K562 (cell line): ENCODE measurements around the gene FUT4. TPM values are rescaled to one million over a fixed set of nuclear protein-coding genes. Genes with fewer than 3 reads are reported as not detected.

Experiments
- E2F3 ChIP-seq: fragments of 250-450 bp; sonication (Bioruptor Pico); IDR thresholded peaks from 2 replicates; pipeline ENCODE4 v1.4.0; 2020; ENCODE audit warnings: mild to moderate bottlenecking
- GABPA ChIP-seq: fragments of 200-800 bp; sonication (Bioruptor generic); conservative IDR thresholded peaks from 2 replicates; pipeline ENCODE4 v1.6.1; 2016; ENCODE audit warnings: low read depth, missing genetic modification characterization, missing compliant biosample characterization
- ILF3 ChIP-seq: fragments of 450-650 bp; IDR thresholded peaks from 2 replicates; pipeline ENCODE4 v1.6.1; 2018; ENCODE audit warnings: antibody characterized with exemption, mild to moderate bottlenecking, moderate library complexity, borderline replicate concordance
- IRF1 ChIP-seq: sonication (generic); formaldehyde crosslinking; IDR thresholded peaks from 2 replicates; pipeline ENCODE4 v1.8.0; 2022; ENCODE audit warnings: missing genetic modification reagents, mild to moderate bottlenecking, borderline replicate concordance
- KDM2B ChIP-seq: fragments of 250-450 bp; sonication (Bioruptor Pico); IDR thresholded peaks from 2 replicates; pipeline ENCODE4 v1.8.0; 2021; ENCODE audit warnings: mild to moderate bottlenecking, moderate library complexity
- NR0B1 ChIP-seq: fragments of 450-650 bp; IDR thresholded peaks from one replicate; pipeline ENCODE4 v1.6.1; 2018; ENCODE audit warnings: mild to moderate bottlenecking, moderate library complexity; ENCODE audit not compliant: partially characterized antibody
- RFX5 ChIP-seq: IDR thresholded peaks from 2 replicates; pipeline ENCODE4 v1.6.1; 2011; ENCODE audit warnings: low read depth, mild to moderate bottlenecking, improper control_type of control experiment, low read length
- SOX6 ChIP-seq: fragments of 450-650 bp; IDR thresholded peaks from 2 replicates; pipeline ENCODE4 v1.6.1; 2014; ENCODE audit warnings: mild to moderate bottlenecking
- TAL1 ChIP-seq: fragments of 450-650 bp; IDR thresholded peaks from 2 replicates; pipeline ENCODE4 v1.6.1; 2016; ENCODE audit warnings: mild to moderate bottlenecking
- ZNF583 ChIP-seq: fragments of 250-450 bp; sonication (Bioruptor Pico); IDR thresholded peaks from 2 replicates; pipeline ENCODE4 v1.4.0; 2020
- polyA plus RNA-seq, 8 experiments: library from polyadenylated mRNA; depleted of rRNA in 4 of 8; stranded (reverse) in 5 of 8; unstranded in 3 of 8; fragments of >200 nt; fragmentation: Nextera tagmentation in 2 of 8; fragmentation: Illumina TruSeq in 1 of 8; extraction: Ambion mirVana in 2 of 8; extraction: Trizol in 1 of 8; gene quantifications; 2 replicates each; pipeline versions ENCODE4 v1.2.1 to v1.2.3, GENCODE V29; 2011 to 2014; ENCODE audit warnings: inconsistent platforms in 1 of 8, missing spikeins in 1 of 8
- total RNA-seq, 7 experiments: library from RNA; depleted of rRNA in 6 of 7; stranded (reverse); fragments of >200 nt in 6 of 7; fragmentation: Illumina TruSeq in 2 of 7; extraction: Trizol in 2 of 7; gene quantifications; 2 replicates each; pipeline versions ENCODE4 v1.2.1 to v1.2.3, GENCODE V29; 2011 to 2021; ENCODE audit warnings: low replicate concordance in 1 of 7
- TF ChIP-seq, protein P1 (sequence below), 2 experiments: fragments of 450-650 bp in 1 of 2; IDR thresholded peaks; 2 replicates each; pipeline ENCODE4 v1.6.1; 2011 to 2017; ENCODE audit warnings: low read depth in 2 of 2, antibody characterized with exemption in 1 of 2, borderline replicate concordance in 1 of 2, low read length in 1 of 2, mild to moderate bottlenecking in 1 of 2, mixed read lengths in 1 of 2; ENCODE audit not compliant: control insufficient read depth in 1 of 2

FUT4 gene
- total and polyA plus RNA-seq, 9 of the 15 experiments (the other 6 are each of a cell fraction or from before 2014, with no cell fraction given): 1.1 to 8.9 (median 5.5) TPM

- TF ChIP-seq, protein P1, sequence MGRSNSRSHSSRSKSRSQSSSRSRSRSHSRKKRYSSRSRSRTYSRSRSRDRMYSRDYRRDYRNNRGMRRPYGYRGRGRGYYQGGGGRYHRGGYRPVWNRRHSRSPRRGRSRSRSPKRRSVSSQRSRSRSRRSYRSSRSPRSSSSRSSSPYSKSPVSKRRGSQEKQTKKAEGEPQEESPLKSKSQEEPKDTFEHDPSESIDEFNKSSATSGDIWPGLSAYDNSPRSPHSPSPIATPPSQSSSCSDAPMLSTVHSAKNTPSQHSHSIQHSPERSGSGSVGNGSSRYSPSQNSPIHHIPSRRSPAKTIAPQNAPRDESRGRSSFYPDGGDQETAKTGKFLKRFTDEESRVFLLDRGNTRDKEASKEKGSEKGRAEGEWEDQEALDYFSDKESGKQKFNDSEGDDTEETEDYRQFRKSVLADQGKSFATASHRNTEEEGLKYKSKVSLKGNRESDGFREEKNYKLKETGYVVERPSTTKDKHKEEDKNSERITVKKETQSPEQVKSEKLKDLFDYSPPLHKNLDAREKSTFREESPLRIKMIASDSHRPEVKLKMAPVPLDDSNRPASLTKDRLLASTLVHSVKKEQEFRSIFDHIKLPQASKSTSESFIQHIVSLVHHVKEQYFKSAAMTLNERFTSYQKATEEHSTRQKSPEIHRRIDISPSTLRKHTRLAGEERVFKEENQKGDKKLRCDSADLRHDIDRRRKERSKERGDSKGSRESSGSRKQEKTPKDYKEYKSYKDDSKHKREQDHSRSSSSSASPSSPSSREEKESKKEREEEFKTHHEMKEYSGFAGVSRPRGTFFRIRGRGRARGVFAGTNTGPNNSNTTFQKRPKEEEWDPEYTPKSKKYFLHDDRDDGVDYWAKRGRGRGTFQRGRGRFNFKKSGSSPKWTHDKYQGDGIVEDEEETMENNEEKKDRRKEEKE (IDR thresholded peaks at IDR 0.05; ENCODE audit: borderline replicate concordance in 1 of 2, control insufficient read depth in 1 of 2, low read depth in 2 of 2, low read length in 1 of 2): no peak
- TF ChIP-seq TAL1 (peak; percentile 21), ZNF583 (CRISPR knock-in tag) (no peak), NR0B1 (no peak), IRF1 (CRISPR knock-in tag) (no peak), RFX5 (no peak), GABPA (tag) (no peak), SOX6 (peak; percentile 64; the same call in 1 of the 2 replicates), E2F3 (CRISPR knock-in tag) (no peak), KDM2B (CRISPR knock-in tag) (no peak), ILF3 (no peak)
These were observed 6.8 kb downstream of the FUT4 start (continued) for GRCh38 chr11:94550513-94550912.
